NOMO-1 treated with DMSO at 0.1 percent for 48 hours (cell line): ENCODE results near the gene PIGM.

Experiments
- DNase-seq: peaks from one replicate; lab custom pipeline; 2025; ENCODE audit not compliant: unreplicated experiment; lab: John Stamatoyannopoulos, UW

PIGM gene

GRCh38 chr1:160022330-160023310 lies 9.2 kb downstream of the PIGM start:
- no peak for DNase-seq

- no peak for DNase-seq
These were observed 10.3 kb downstream of the PIGM start for GRCh38 chr1:160021376-160022074.

- no peak for DNase-seq
These were observed 11.6 kb downstream of the PIGM start for GRCh38 chr1:160020196-160020595.

GRCh38 chr1:160018900-160019299 lies 12.9 kb downstream of the PIGM start:
- no peak for DNase-seq

GRCh38 chr1:160018347-160018746 lies 13.4 kb downstream of the PIGM start:
- no peak for DNase-seq

GRCh38 chr1:160017592-160017991 lies 14.2 kb downstream of the PIGM start:
- no peak for DNase-seq

GRCh38 chr1:160011781-160012180 lies 20.0 kb downstream of the PIGM start:
- no peak for DNase-seq

GRCh38 chr1:160009801-160010200 lies 22.0 kb downstream of the PIGM start:
- no peak for DNase-seq

- peak; percentile 47 for DNase-seq
These were observed 22.7 kb downstream of the PIGM start for GRCh38 chr1:160009081-160009480.

GRCh38 chr1:160007577-160008200 lies 24.1 kb downstream of the PIGM start:
- DNase-seq, result peak; percentile 16

- DNase-seq, result peak; percentile 59
These were observed 25.4 kb downstream of the PIGM start for GRCh38 chr1:160006312-160006940.

- DNase-seq, result no peak
These were observed 26.7 kb downstream of the PIGM start for GRCh38 chr1:160005070-160005469.

GRCh38 chr1:160004425-160004824 lies 27.4 kb downstream of the PIGM start:
- DNase-seq, result no peak

GRCh38 chr1:160004001-160004400 lies 27.8 kb downstream of the PIGM start:
- DNase-seq, result no peak

GRCh38 chr1:160001440-160001839 lies 30.4 kb downstream of the PIGM start:
- DNase-seq, result no peak

- no peak for DNase-seq
These were observed 32.6 kb downstream of the PIGM start for GRCh38 chr1:159999204-159999603.

GRCh38 chr1:159996653-159997052 lies 35.1 kb downstream of the PIGM start:
- DNase-seq, result no peak

GRCh38 chr1:159994896-159995295 lies 36.9 kb downstream of the PIGM start:
- no peak for DNase-seq

- DNase-seq, result no peak
These were observed 37.9 kb downstream of the PIGM start for GRCh38 chr1:159993911-159994310.

GRCh38 chr1:159992161-159992560 lies 39.6 kb downstream of the PIGM start:
- no peak for DNase-seq

- peak; percentile 81 for DNase-seq
These were observed 40.3 kb downstream of the PIGM start for GRCh38 chr1:159991513-159991912.
